G401.6 (cell line): ENCODE data around the gene MED16.

ENCODE experiments used
- FAIRE-seq: peaks from 2 replicates; lab custom pipeline; 2012; peaks lifted over from hg19 to GRCh38; lab: Jason Lieb, UNC

MED16 gene

GRCh38 chr19:871446-872265 is 21.3 kb downstream of the MED16 start:
- FAIRE-seq: no peak

- no peak for FAIRE-seq
Observed at GRCh38 chr19:870963-871401, 22.0 kb downstream of the MED16 start.

GRCh38 chr19:870314-870713 is 22.7 kb downstream of the MED16 start:
- FAIRE-seq: no peak

GRCh38 chr19:869245-870177 is 23.5 kb downstream of the MED16 start:
- peak; percentile 72 for FAIRE-seq

- FAIRE-seq: no peak
Observed at GRCh38 chr19:868458-869244, 24.3 kb downstream of the MED16 start.

- FAIRE-seq: no peak
Observed at GRCh38 chr19:867855-868457, 25.0 kb downstream of the MED16 start.

GRCh38 chr19:867301-867793 is 25.6 kb downstream of the MED16 start:
- no peak for FAIRE-seq

GRCh38 chr19:866769-867300 is 26.2 kb downstream of the MED16 start:
- no peak for FAIRE-seq

GRCh38 chr19:863315-863620 is 29.7 kb downstream of the MED16 start:
- FAIRE-seq: no peak

GRCh38 chr19:862581-863314 is 30.2 kb downstream of the MED16 start:
- no peak for FAIRE-seq

GRCh38 chr19:861756-862580 is 31.0 kb downstream of the MED16 start:
- no peak for FAIRE-seq

GRCh38 chr19:861141-861755 is 31.7 kb downstream of the MED16 start:
- FAIRE-seq: no peak

- no peak for FAIRE-seq
Observed at GRCh38 chr19:858868-859843, 33.8 kb downstream of the MED16 start, which contains the start of gene CFD. CFD (plus strand) TSS chr19:859664; CDS start chr19:859690, 26 bp downstream.

- FAIRE-seq: no peak
Observed at GRCh38 chr19:858284-858683, 34.7 kb downstream of the MED16 start.

- no peak for FAIRE-seq
Observed at GRCh38 chr19:855566-856120, 37.3 kb downstream of the MED16 start.

- no peak for FAIRE-seq
Observed at GRCh38 chr19:855142-855541, 37.8 kb downstream of the MED16 start.

GRCh38 chr19:854549-854948 is 38.4 kb downstream of the MED16 start:
- FAIRE-seq: peak; percentile 97
